Measurements from ENCODE around the gene WRAP73. TPM values are rescaled to one million over a fixed set of nuclear protein-coding genes. Genes with fewer than 3 reads are reported as not detected.
"Not testable (repeated sequence)": the region's sequence is repeated elsewhere in the genome, so short reads cannot be mapped to it uniquely, and the experiment has no call there.

The WRAP73 gene
- total RNA-seq, 1 experiment from 2014 or later, result 14.9 TPM

DNA sequence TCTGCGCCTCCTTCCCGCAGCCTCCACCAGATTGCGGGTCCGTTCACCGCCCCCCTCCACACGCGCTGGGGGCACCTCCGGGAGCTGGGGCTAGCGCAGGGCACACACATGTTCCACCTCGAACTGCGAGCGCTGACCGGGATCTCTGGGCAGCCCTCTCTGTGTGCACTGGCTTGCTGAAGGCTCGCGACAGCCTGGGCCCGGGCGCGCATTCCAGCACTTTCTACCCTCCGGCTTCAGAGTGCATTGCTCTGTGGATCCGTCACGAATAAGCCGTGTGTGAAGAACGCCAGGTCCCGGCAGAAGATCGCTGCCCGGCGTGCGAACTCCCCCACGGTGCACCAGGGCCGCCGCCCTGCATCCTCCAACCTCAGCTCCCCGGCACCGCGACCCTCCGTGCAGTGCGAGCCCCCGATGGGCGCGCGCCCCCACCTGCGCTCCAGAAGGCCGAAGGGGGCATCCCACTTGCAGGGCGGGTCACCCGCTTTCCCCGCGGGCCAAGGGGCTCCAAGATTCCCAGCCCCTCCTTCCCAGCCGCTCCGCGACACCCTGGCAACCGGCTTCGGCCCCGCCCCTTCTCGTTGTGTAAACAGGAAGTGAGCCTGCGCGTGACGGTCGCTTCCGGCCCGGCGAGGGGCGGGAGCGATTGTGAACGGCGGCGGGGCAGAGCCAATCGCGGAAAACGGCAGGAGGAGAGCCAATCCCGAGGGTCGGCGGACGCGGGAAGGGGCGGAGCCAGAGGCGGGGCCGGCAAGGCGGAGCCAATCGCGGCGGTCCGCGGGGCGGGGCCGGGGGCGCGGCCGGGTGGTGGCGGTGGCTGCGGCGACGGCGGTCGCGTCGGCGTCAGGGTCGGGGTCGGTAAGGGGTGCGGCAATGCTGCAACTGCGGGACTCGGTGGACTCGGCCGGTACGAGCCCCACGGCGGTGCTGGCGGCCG, 25.4 kb downstream of the WRAP73 start, which contains the start of gene TPRG1L:
TSS of gene TPRG1L (plus strand) at position 816 of the 937 bp plus-strand sequence. CDS start at position 874, 58 bp downstream.
- BruUV-seq (replicated peaks), result no TSS peak
- intact Hi-C loops (cut with micrococcal nuclease; ENCODE audit: unreplicated experiment), result no loop called here
- Mint-ChIP-seq H3K4me3 (ENCODE audit: low read depth, unreplicated experiment) (peak within 1 kb of the TSS; percentile 85), H3K36me3 (ENCODE audit: insufficient read depth, unreplicated experiment) (peaks cover 27% of the 10 kb centered on the region), H3K4me1 (ENCODE audit: low read depth, unreplicated experiment) (peaks cover 14% of the 10 kb centered on the region), H3K9me3 (ENCODE audit: low read depth, unreplicated experiment) (no peaks in the 10 kb centered on the region), H3K27me3 (ENCODE audit: unreplicated experiment) (no peaks in the 10 kb centered on the region), H3K27ac (ENCODE audit: unreplicated experiment) (peak within 1 kb of the TSS; percentile 34)
- DNase-seq, result peak; percentile 96
- TF ChIP-seq, protein P1, sequence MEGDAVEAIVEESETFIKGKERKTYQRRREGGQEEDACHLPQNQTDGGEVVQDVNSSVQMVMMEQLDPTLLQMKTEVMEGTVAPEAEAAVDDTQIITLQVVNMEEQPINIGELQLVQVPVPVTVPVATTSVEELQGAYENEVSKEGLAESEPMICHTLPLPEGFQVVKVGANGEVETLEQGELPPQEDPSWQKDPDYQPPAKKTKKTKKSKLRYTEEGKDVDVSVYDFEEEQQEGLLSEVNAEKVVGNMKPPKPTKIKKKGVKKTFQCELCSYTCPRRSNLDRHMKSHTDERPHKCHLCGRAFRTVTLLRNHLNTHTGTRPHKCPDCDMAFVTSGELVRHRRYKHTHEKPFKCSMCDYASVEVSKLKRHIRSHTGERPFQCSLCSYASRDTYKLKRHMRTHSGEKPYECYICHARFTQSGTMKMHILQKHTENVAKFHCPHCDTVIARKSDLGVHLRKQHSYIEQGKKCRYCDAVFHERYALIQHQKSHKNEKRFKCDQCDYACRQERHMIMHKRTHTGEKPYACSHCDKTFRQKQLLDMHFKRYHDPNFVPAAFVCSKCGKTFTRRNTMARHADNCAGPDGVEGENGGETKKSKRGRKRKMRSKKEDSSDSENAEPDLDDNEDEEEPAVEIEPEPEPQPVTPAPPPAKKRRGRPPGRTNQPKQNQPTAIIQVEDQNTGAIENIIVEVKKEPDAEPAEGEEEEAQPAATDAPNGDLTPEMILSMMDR (IDR thresholded peaks at IDR 0.05; ENCODE audit: unreplicated experiment), result no peak
- CTCF ChIA-PET, result no interaction called here

DNA sequence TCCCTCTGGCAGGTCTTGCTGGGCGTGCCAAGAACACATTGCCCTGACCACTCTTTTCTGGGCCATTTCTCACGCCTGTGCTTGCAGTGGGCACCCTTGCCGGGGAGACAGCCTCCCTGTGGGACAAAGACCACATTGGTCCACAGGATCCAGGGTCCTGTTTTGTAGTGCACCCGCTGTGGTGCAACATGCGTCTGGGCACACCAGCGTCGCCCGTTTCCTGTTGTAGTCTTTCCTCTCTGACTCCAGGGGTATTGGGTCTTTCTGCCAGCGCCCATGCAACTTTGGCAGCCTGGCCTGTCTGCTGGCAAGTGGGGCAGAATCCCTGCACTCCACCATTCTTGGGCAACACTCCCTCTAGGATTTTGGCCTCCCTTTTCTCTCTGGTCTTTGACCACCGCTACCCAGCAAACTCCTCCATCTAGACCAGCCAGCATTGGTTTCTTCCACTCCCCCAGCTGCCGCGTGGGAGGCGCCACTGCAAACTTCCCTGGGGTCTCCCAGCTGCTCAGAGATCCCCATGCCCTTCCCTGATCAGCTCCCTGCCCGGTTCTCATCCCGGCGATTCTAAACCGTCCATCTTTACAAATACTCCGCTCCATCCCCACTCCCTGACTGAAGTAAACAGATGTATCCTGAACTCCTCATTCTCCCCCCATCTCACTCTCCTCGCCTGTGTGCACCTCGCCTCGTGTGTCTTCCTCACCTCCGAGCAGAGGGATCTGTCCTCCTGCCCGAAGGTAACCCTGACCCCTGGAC, 26.3 kb downstream of the WRAP73 start:
- Mint-ChIP-seq H3K27me3 (ENCODE audit: unreplicated experiment) (no peaks in the 10 kb centered on the region), H3K9me3 (ENCODE audit: low read depth, unreplicated experiment) (no peaks in the 10 kb centered on the region), H3K4me3 (ENCODE audit: low read depth, unreplicated experiment) (peak overlapping the region; percentile 85), H3K36me3 (ENCODE audit: insufficient read depth, unreplicated experiment) (peaks cover 27% of the 10 kb centered on the region), H3K4me1 (ENCODE audit: low read depth, unreplicated experiment) (peaks cover 14% of the 10 kb centered on the region), H3K27ac (ENCODE audit: unreplicated experiment) (peak overlapping the region; percentile 13)
- BruUV-seq (replicated peaks), result no TSS peak
- no peak for DNase-seq
- CTCF ChIA-PET, result interaction anchor here (0.7 kb wide), 1 partner anchor 171 kb away, joined by 3 read pairs; no protein-coding TSS in a partner anchor
- TF ChIP-seq, protein P1 (IDR thresholded peaks at IDR 0.05; ENCODE audit: unreplicated experiment), result no peak
- intact Hi-C loops (cut with micrococcal nuclease; ENCODE audit: unreplicated experiment), result no loop called here

- BruUV-seq (replicated peaks); H3K4me3 Mint-ChIP-seq (ENCODE audit: low read depth, unreplicated experiment); H3K27ac Mint-ChIP-seq (ENCODE audit: unreplicated experiment); H3K9me3 Mint-ChIP-seq (ENCODE audit: low read depth, unreplicated experiment); intact Hi-C loops (cut with micrococcal nuclease; ENCODE audit: unreplicated experiment); DNase-seq; H3K27me3 Mint-ChIP-seq (ENCODE audit: unreplicated experiment): not testable (repeated sequence)
- CTCF ChIA-PET, result interaction anchor here (1.3 kb wide), 1 partner anchor 169 kb away, joined by 9 read pairs; no protein-coding TSS in a partner anchor
- Mint-ChIP-seq H3K36me3 (ENCODE audit: insufficient read depth, unreplicated experiment) (peaks cover 23% of the 10 kb centered on the region), H3K4me1 (ENCODE audit: low read depth, unreplicated experiment) (peaks cover 14% of the 10 kb centered on the region)
Measured at GRCh38 chr1:3622102-3622501, 27.8 kb downstream of the WRAP73 start.

DNA sequence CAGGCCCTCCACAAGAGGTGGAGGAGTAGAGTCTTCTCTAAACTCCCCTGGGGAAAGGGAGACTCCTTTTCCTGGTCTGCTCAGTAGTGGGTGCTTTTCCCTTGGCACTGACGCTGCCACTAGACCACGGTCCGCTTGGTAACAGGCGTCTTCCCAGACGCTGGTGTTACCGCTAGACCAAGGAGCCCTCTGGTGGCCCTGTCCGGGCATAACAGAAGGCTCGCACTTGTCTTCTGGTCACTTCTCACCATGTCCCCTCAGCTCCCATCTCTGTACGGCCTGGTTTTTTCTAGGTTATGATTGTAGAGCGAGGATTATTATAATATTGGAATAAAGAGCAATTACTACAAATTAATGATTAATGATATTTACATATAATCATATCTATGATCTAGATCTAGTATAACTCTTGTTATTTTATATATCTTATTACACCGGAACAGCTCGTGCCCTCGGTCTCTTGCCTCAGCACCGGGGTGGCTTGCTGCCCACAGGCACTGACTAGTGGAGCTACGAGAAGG, 28.7 kb downstream of the WRAP73 start:
- DNase-seq, result peak; percentile 24
- H3K27ac Mint-ChIP-seq (ENCODE audit: unreplicated experiment); intact Hi-C loops (cut with micrococcal nuclease; ENCODE audit: unreplicated experiment); H3K9me3 Mint-ChIP-seq (ENCODE audit: low read depth, unreplicated experiment); H3K4me3 Mint-ChIP-seq (ENCODE audit: low read depth, unreplicated experiment); BruUV-seq (replicated peaks); H3K27me3 Mint-ChIP-seq (ENCODE audit: unreplicated experiment): not testable (repeated sequence)
- Mint-ChIP-seq H3K4me1 (ENCODE audit: low read depth, unreplicated experiment) (peaks cover 14% of the 10 kb centered on the region), H3K36me3 (ENCODE audit: insufficient read depth, unreplicated experiment) (peaks cover 22% of the 10 kb centered on the region)
- TF ChIP-seq, protein P1 (IDR thresholded peaks at IDR 0.05; ENCODE audit: unreplicated experiment), result peak; percentile 35
- CTCF ChIA-PET, result interaction anchor here (1.1 to 1.3 kb wide), 2 partner anchors 103 to 168 kb away, joined by 3 to 9 read pairs; no protein-coding TSS in a partner anchor
